Endodermal cell (in vitro differentiated cells): ENCODE measurements around the gene NOL8. TPM values are rescaled to one million over a fixed set of nuclear protein-coding genes. Genes with fewer than 3 reads are reported as not detected.

Experiments used
- DNase-seq: peaks from one replicate; pipeline ENCODE4 v3.0.0-alpha.2; 2017
- H3K27ac ChIP-seq: 2 replicates; pipeline ENCODE4 v1.5.1; 2013; ENCODE audit warnings: mild to moderate bottlenecking, low read depth, low read length, moderate library complexity
- H3K27me3 ChIP-seq: 2 replicates; pipeline ENCODE4 v1.6.1; 2013; ENCODE audit warnings: mild to moderate bottlenecking, low read length, moderate library complexity; ENCODE audit not compliant: insufficient read depth, control insufficient read depth, poor library complexity, severe bottlenecking
- H3K36me3 ChIP-seq: 2 replicates; pipeline ENCODE4 v1.7.0; 2013; ENCODE audit warnings: mild to moderate bottlenecking, low read length, moderate library complexity; ENCODE audit not compliant: control insufficient read depth, insufficient read depth
- H3K4me1 ChIP-seq: one replicate; pipeline ENCODE4 v1.7.0; 2013; ENCODE audit warnings: low read length; ENCODE audit not compliant: control insufficient read depth, insufficient read depth
- H3K4me3 ChIP-seq: 2 replicates; pipeline ENCODE4 v1.5.1; 2013; ENCODE audit warnings: mild to moderate bottlenecking, low read length, moderate library complexity
- H3K9ac ChIP-seq: 2 replicates; pipeline ENCODE4 v1.6.1; 2013; ENCODE audit warnings: mild to moderate bottlenecking, low read length, moderate library complexity; ENCODE audit not compliant: poor library complexity, severe bottlenecking; ENCODE audit errors: extremely low read depth
- H3K9me3 ChIP-seq: 2 replicates; pipeline ENCODE4 v1.6.1; 2013; ENCODE audit warnings: mild to moderate bottlenecking, low read length, moderate library complexity; ENCODE audit not compliant: control insufficient read depth
- H3K27ac Mint-ChIP-seq: 2 replicates; pipeline ENCODE4 v1.8.0; 2020; ENCODE audit warnings: mixed read lengths
- H3K27me3 Mint-ChIP-seq: 2 replicates; pipeline ENCODE4 v1.8.0; 2021; ENCODE audit warnings: mild to moderate bottlenecking, mixed read lengths; ENCODE audit not compliant: insufficient read depth
- H3K36me3 Mint-ChIP-seq: 2 replicates; pipeline ENCODE4 v1.8.0; 2020; ENCODE audit warnings: low read depth, mixed read lengths
- H3K4me1 Mint-ChIP-seq: 2 replicates; pipeline ENCODE4 v1.8.0; 2020; ENCODE audit warnings: mixed read lengths
- H3K4me3 Mint-ChIP-seq: 2 replicates; pipeline ENCODE4 v1.8.0; 2020; ENCODE audit warnings: mild to moderate bottlenecking, moderate library complexity, mixed read lengths
- H3K9me3 Mint-ChIP-seq: 2 replicates; pipeline ENCODE4 v1.8.0; 2020; ENCODE audit warnings: mild to moderate bottlenecking, mixed read lengths
- WGBS, 2 experiments: methylation state at CpG; one replicate each; pipeline versions ENCODE4 v1.1.5 to v1.1.7; 2013; ENCODE audit warnings: missing lambda C conversion rate in 2 of 2, mixed read lengths in 1 of 2; ENCODE audit not compliant: insufficient coverage in 1 of 2, insufficient read length in 1 of 2; 5-methylcytosine and 5-hydroxymethylcytosine counted together
- long read RNA-seq, 4 experiments: library from polyadenylated mRNA in 2 of 4; library from RNA in 1 of 4; library from capped mRNA in 1 of 4; stranded (forward) in 3 of 4; unstranded in 1 of 4; transcript quantifications; one replicate each; pipeline ENCODE4 v2.0.0, GENCODE V29; 2020 to 2021; ENCODE audit warnings: inconsistent platforms in 1 of 4
- polyA plus RNA-seq, 2 experiments: library from polyadenylated mRNA; stranded (reverse); fragments of 50-300 nt; gene quantifications; one replicate each; pipeline ENCODE4 v1.2.3, GENCODE V29; 2013
- total RNA-seq, 2 donors: library from RNA; stranded (reverse); fragmentation: NEBNext Ultra II Directional in 1 of 2; extraction: Animal tissue kit (Norgen Biotek cat#: 25700) in 1 of 2; gene quantifications; 2 replicates in 1 of 2; 3 replicates in 1 of 2; pipeline ENCODE4 v1.2.1, GENCODE V29; 2021
- TF ChIP-seq, protein P1 (sequence below): fragments of 200-600 bp; sonication (generic); conservative IDR thresholded peaks from 2 replicates; pipeline ENCODE4 v1.5.0; 2021; ENCODE audit warnings: antibody characterized with exemption, mild to moderate bottlenecking

The NOL8 gene
- 10 to 100 TPM; 30.0 to 31.7 TPM for total RNA-seq
- 25.5 TPM for polyA plus RNA-seq (2013, experiment 1 of 2)
- 25.1 TPM for polyA plus RNA-seq (2013, experiment 2 of 2)
- long read RNA-seq, experiment 1, partial matches to known transcripts = 1 of 2 reads
- long read RNA-seq, experiment 1, other reads (novel, unspliced or antisense) = 1 of 2 reads
- long read RNA-seq, experiment 2, full-length matches to known transcripts = 12 of 35 reads
- long read RNA-seq, experiment 2, partial matches to known transcripts = 10 of 35 reads
- long read RNA-seq, experiment 2, other reads (novel, unspliced or antisense) = 13 of 35 reads
- long read RNA-seq, experiment 3, full-length matches to known transcripts = 7 of 131 reads
- long read RNA-seq, experiment 3, partial matches to known transcripts = 93 of 131 reads
- long read RNA-seq, experiment 3, other reads (novel, unspliced or antisense) = 31 of 131 reads
- long read RNA-seq, experiment 4, partial matches to known transcripts = 9 of 17 reads
- long read RNA-seq, experiment 4, other reads (novel, unspliced or antisense) = 7 of 17 reads

GRCh38 chr9:92325269-92325990 is at the start of gene NOL8, which contains the start of gene CENPP:
TSS of gene NOL8 (minus strand) at chr9:92325350. CDS start at chr9:92324161, 1,189 bp downstream.
TSS of gene CENPP (plus strand) at chr9:92325953.
- WGBS, 2 experiments = 0 to 2% methylated on average over 17 to 55 of the region's 55 CpGs
- Histone ChIP-seq H3K27ac (peak within 1 kb of the TSS; percentile 99), H3K36me3 (peaks cover 25% of the 10 kb centered on the region), H3K4me1 (no peaks in the 10 kb centered on the region), H3K27me3 (no peaks in the 10 kb centered on the region), H3K9ac (peak within 1 kb of the TSS; percentile 97), H3K4me3 (peak within 1 kb of the TSS; percentile 97), H3K9me3 (no peaks in the 10 kb centered on the region)
- H3K9me3 Mint-ChIP-seq = no peaks in the 10 kb centered on the region
- DNase-seq = peak; percentile 93
- peak within 1 kb of the TSS; percentile 100 for H3K27ac Mint-ChIP-seq
- H3K36me3 Mint-ChIP-seq = peaks cover 20% of the 10 kb centered on the region
- no peaks in the 10 kb centered on the region for H3K27me3 Mint-ChIP-seq
- peaks cover 19% of the 10 kb centered on the region for H3K4me1 Mint-ChIP-seq
- TF ChIP-seq, protein P1, sequence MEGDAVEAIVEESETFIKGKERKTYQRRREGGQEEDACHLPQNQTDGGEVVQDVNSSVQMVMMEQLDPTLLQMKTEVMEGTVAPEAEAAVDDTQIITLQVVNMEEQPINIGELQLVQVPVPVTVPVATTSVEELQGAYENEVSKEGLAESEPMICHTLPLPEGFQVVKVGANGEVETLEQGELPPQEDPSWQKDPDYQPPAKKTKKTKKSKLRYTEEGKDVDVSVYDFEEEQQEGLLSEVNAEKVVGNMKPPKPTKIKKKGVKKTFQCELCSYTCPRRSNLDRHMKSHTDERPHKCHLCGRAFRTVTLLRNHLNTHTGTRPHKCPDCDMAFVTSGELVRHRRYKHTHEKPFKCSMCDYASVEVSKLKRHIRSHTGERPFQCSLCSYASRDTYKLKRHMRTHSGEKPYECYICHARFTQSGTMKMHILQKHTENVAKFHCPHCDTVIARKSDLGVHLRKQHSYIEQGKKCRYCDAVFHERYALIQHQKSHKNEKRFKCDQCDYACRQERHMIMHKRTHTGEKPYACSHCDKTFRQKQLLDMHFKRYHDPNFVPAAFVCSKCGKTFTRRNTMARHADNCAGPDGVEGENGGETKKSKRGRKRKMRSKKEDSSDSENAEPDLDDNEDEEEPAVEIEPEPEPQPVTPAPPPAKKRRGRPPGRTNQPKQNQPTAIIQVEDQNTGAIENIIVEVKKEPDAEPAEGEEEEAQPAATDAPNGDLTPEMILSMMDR = no peak
- peak within 1 kb of the TSS; percentile 98 for H3K4me3 Mint-ChIP-seq

GRCh38 chr9:92373167-92373566 is 48.0 kb upstream of the NOL8 start:
- Mint-ChIP-seq H3K36me3 (peaks cover 1% of the 10 kb centered on the region), H3K4me1 (peaks cover 13% of the 10 kb centered on the region), H3K9me3 (no peaks in the 10 kb centered on the region), H3K4me3 (no peak overlapping the region), H3K27me3 (no peaks in the 10 kb centered on the region), H3K27ac (no peak overlapping the region)
- no peak overlapping the region for H3K9ac ChIP-seq
- H3K36me3 ChIP-seq = no peaks in the 10 kb centered on the region
- TF ChIP-seq, protein P1 = no peak
- H3K4me3 ChIP-seq = no peak overlapping the region
- DNase-seq = no peak
- H3K9me3 ChIP-seq = no peaks in the 10 kb centered on the region
- peaks cover 2% of the 10 kb centered on the region for H3K4me1 ChIP-seq
- H3K27me3 ChIP-seq = no peaks in the 10 kb centered on the region
- no peak overlapping the region for H3K27ac ChIP-seq
- WGBS, 2 experiments = 98 to 100% methylated on average over 1 to 2 of the region's 2 CpGs

DNA sequence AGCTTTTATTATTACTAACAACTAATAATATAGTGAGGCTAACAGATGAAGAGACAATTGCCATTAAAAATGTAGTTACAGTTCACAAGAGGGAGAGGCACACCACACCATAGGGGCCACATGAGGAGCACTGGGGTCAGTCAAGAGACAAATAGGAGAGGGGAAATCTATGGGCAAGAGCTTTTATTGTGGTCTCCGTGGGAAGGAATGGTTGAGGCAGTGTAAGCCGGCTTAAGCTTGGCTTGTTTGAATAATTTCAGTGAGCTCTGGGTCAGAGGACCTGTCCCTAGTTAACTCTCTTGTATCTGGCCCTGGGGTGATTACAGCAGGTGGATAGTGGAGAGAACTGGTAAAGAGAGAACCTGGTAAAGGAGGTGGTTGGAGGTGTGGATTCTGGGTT is 43.9 kb upstream of the NOL8 start:
- H3K9me3 ChIP-seq = no peaks in the 10 kb centered on the region
- TF ChIP-seq, protein P1 = no peak
- no peak overlapping the region for H3K27ac Mint-ChIP-seq

More for the DNA sequence above, 43.9 kb upstream of the NOL8 start:
- Mint-ChIP-seq H3K4me1 (peaks cover 4% of the 10 kb centered on the region), H3K27me3 (no peaks in the 10 kb centered on the region), H3K36me3 (peaks cover 7% of the 10 kb centered on the region), H3K4me3 (no peak overlapping the region), H3K9me3 (no peaks in the 10 kb centered on the region)
- Histone ChIP-seq H3K27me3 (no peaks in the 10 kb centered on the region), H3K4me1 (no peaks in the 10 kb centered on the region), H3K27ac (no peak overlapping the region), H3K9ac (no peak overlapping the region), H3K4me3 (no peak overlapping the region), H3K36me3 (no peaks in the 10 kb centered on the region)
- DNase-seq = no peak
- WGBS, 2 experiments = 26 to 30% methylated on average over 2 of the region's 2 CpGs
